ENCODE measurements around the gene MEIOC.
"Not testable (repeated sequence)": the region's sequence is repeated elsewhere in the genome, so short reads cannot be mapped to it uniquely, and the experiment has no call there.

The MEIOC gene

GRCh38 chr17:44647736-44648135, 8.5 kb upstream of the MEIOC start:
- DNase-seq (ENCODE audit: low read depth), result no peak

- no peak for DNase-seq (ENCODE audit: low read depth)
Measured at GRCh38 chr17:44648963-44649362, 7.3 kb upstream of the MEIOC start.

GRCh38 chr17:44651228-44651627, 5.0 kb upstream of the MEIOC start:
- DNase-seq (ENCODE audit: low read depth), result no peak

- no peak for DNase-seq (ENCODE audit: low read depth)
Measured at GRCh38 chr17:44652727-44653126, 3.5 kb upstream of the MEIOC start.

- no peak for DNase-seq (ENCODE audit: low read depth)
Measured at GRCh38 chr17:44653384-44653783, 2.9 kb upstream of the MEIOC start.

GRCh38 chr17:44653954-44654353, 2.3 kb upstream of the MEIOC start:
- DNase-seq (ENCODE audit: low read depth), result no peak

- no peak for DNase-seq (ENCODE audit: low read depth)
Measured at GRCh38 chr17:44661835-44662234, 5.6 kb downstream of the MEIOC start.

GRCh38 chr17:44663095-44663494, 6.8 kb downstream of the MEIOC start:
- DNase-seq (ENCODE audit: low read depth), result no peak

- no peak for DNase-seq (ENCODE audit: low read depth)
Measured at GRCh38 chr17:44664867-44665266, 8.6 kb downstream of the MEIOC start.

GRCh38 chr17:44666006-44666405, 9.7 kb downstream of the MEIOC start:
- DNase-seq (ENCODE audit: low read depth), result no peak

GRCh38 chr17:44672479-44673093, 16.3 kb downstream of the MEIOC start:
- peak; percentile 27 for DNase-seq (ENCODE audit: low read depth)

GRCh38 chr17:44673893-44674292, 17.6 kb downstream of the MEIOC start:
- DNase-seq (ENCODE audit: low read depth), result no peak

- DNase-seq (ENCODE audit: low read depth), result no peak
Measured at GRCh38 chr17:44677136-44677535, 20.9 kb downstream of the MEIOC start.

GRCh38 chr17:44683303-44683702, 27.0 kb downstream of the MEIOC start:
- not testable (repeated sequence) for DNase-seq (ENCODE audit: low read depth)

GRCh38 chr17:44687756-44688155, 31.5 kb downstream of the MEIOC start:
- no peak for DNase-seq (ENCODE audit: low read depth)

GRCh38 chr17:44688200-44688599, 31.9 kb downstream of the MEIOC start:
- no peak for DNase-seq (ENCODE audit: low read depth)

- no peak for DNase-seq (ENCODE audit: low read depth)
Measured at GRCh38 chr17:44688675-44689476, 32.6 kb downstream of the MEIOC start.

- peak; percentile 89 for DNase-seq (ENCODE audit: low read depth)
Measured at GRCh38 chr17:44689477-44690217, 33.4 kb downstream of the MEIOC start, which contains the start of gene CCDC43. Gene CCDC43 (minus strand): TSS chr17:44689776. CDS start chr17:44689753, 23 bp downstream.

- DNase-seq (ENCODE audit: low read depth), result not testable (repeated sequence)
Measured at GRCh38 chr17:44690746-44691306, 34.6 kb downstream of the MEIOC start.

GRCh38 chr17:44693609-44694008, 37.3 kb downstream of the MEIOC start:
- no peak for DNase-seq (ENCODE audit: low read depth)

- not testable (repeated sequence) for DNase-seq (ENCODE audit: low read depth)
Measured at GRCh38 chr17:44700288-44700687, 44.0 kb downstream of the MEIOC start.

GRCh38 chr17:44707755-44708400, 51.6 kb downstream of the MEIOC start:
- no peak for DNase-seq (ENCODE audit: low read depth)
